Measurements from ENCODE around the gene VSIG10. TPM values are rescaled to one million over a fixed set of nuclear protein-coding genes. Genes with fewer than 3 reads are reported as not detected.
A peak's percentile ranks its signal among the peaks of the same experiment; 100 is the strongest.

VSIG10 gene
- total and polyA plus RNA-seq, 2 of the 13 experiments (the other 11 are each of a cell fraction or from before 2014, with no cell fraction given), result 25.6 to 42.5 TPM

DNA sequence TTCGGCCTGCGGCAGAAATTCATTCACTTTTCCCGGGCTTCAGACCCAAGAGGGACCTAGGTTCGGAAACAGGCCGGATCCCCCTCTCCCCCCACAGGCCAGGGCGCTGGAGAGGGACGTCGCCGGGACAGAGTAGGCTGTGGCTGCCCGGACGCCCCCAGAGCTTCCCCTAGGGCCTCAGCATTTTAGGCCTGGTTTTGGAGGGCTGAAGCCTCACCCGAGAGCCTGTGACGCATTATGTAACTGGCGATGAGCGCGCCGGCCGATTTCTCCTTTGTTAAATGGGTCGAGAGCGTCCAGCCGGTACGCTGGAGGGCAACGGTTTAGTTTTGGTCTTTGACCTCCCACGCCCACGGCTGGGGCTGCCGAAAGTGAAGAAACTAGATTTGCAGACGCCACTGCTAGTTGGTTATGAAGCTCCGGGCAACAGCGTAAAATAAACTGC lies 32.8 kb upstream of the VSIG10 start (continued):
- TF ChIP-seq ZNF670 (CRISPR knock-in tag; IDR thresholded peaks at IDR 0.05; ENCODE audit: borderline replicate concordance), result 0 out of 2 replicates have a peak, but pooled peaks have one; percentile 3
- no peak for TF ChIP-seq ZNF282 (IDR thresholded peaks at IDR 0.05; ENCODE audit: partially characterized antibody)
- TF ChIP-seq MTF1 (CRISPR knock-in tag; IDR thresholded peaks at IDR 0.05), result 0 out of 2 replicates have a peak, but pooled peaks have one; percentile 39
- TF ChIP-seq ZNF558 (CRISPR knock-in tag; IDR thresholded peaks at IDR 0.05; ENCODE audit: borderline replicate concordance), result peak; percentile 68; the same call in 1 of the 2 replicates
- TF ChIP-seq, protein P1, sequence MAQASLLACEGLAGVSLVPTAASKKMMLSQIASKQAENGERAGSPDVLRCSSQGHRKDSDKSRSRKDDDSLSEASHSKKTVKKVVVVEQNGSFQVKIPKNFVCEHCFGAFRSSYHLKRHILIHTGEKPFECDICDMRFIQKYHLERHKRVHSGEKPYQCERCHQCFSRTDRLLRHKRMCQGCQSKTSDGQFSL (CRISPR knock-in tag; IDR thresholded peaks at IDR 0.05), result 0 out of 2 replicates have a peak, but pooled peaks have one; percentile 46
- no peak for TF ChIP-seq MAFG (CRISPR knock-in tag; IDR thresholded peaks at IDR 0.05)

- ATAC-seq (peak; percentile 93), DNase-seq (ENCODE audit: low spot score) (peak; percentile 88), FAIRE-seq (no peak)
- H3K27ac ChIP-seq (ENCODE audit: extremely low read length, insufficient read depth, low read length), result peak within 1 kb of the TSS; percentile 96
- peak within 1 kb of the TSS; percentile 90 for H3K9ac ChIP-seq (ENCODE audit: insufficient read depth, low read depth, low read length)
- H2AFZ ChIP-seq (ENCODE audit: low read length), result no peak within 1 kb of the TSS
- H3K36me3 ChIP-seq (replicated peaks in 1 of 2; ENCODE audit: control insufficient read depth in 1 of 2, insufficient read depth in 2 of 2, low read length in 2 of 2), result peaks cover 9 to 23% of the 10 kb centered on the region in 2 experiments
- ChIA-PET POLR2A (interaction anchor here (1.1 to 9.3 kb wide), 12 partner anchors 10 to 240 kb away, joined by 3 to 126 read pairs (median 8); partner anchors contain the start of genes SUDS3, TAOK3 and VSIG10), CTCF (ENCODE audit: low intra/inter-chr PET ratio, low total read pairs) (no interaction called here)
- peaks cover 24% of the 10 kb centered on the region for H4K20me1 ChIP-seq (ENCODE audit: insufficient read depth, low read length)
- 3% methylated on average over 16 of the region's 70 CpGs for WGBS (ENCODE audit: low lambda C conversion rate)
- H3K79me2 ChIP-seq (ENCODE audit: insufficient read depth, low read length), result peaks cover 57% of the 10 kb centered on the region
- no peaks in the 10 kb centered on the region for H3K27me3 ChIP-seq (ENCODE audit: control insufficient read depth in 1 of 2, insufficient read depth in 2 of 2, low read length in 2 of 2)
- peaks cover 78% of the 10 kb centered on the region for H3K4me1 ChIP-seq (ENCODE audit: insufficient read depth, low read length)
- intact Hi-C loops (cut with micrococcal nuclease; ENCODE audit: unreplicated experiment) (loop anchor here (5.0 kb wide), 1 partner anchor 236 kb away; the partner anchor contains the start of gene TAOK3), in situ Hi-C loops (cut with HindIII; ENCODE audit: extremely low pct_ligation_motif_present, low pct_unique_long_range_greater_than_20kb) (no loop called here)
- peak within 1 kb of the TSS; percentile 91 to 97 (median 92) for H3K4me3 ChIP-seq (replicated peaks in 1 of 3; ENCODE audit: insufficient read depth in 1 of 3, low read depth in 2 of 3, low read length in 3 of 3)
- H3K4me2 ChIP-seq (ENCODE audit: low read depth, low read length), result peak within 1 kb of the TSS; percentile 90
- BruUV-seq (replicated peaks), result no TSS peak
- no peaks in the 10 kb centered on the region for H3K9me3 ChIP-seq (ENCODE audit: low read length)
- TF ChIP-seq ZNF678 (CRISPR knock-in tag; IDR thresholded peaks at IDR 0.05), result peak; percentile 96; the same call in 1 of the 2 replicates
- peak; percentile 83 for TF ChIP-seq REPIN1 (CRISPR knock-in tag; IDR thresholded peaks at IDR 0.05; ENCODE audit: borderline replicate concordance, low read depth)
- TF ChIP-seq ZMYM4 (CRISPR knock-in tag; IDR thresholded peaks at IDR 0.05), result peak; percentile 92
- TF ChIP-seq MYNN (CRISPR knock-in tag; IDR thresholded peaks at IDR 0.05; ENCODE audit: low read depth), result no peak
- TF ChIP-seq ZSCAN31 (CRISPR knock-in tag; IDR thresholded peaks at IDR 0.05; ENCODE audit: low read depth), result peak; percentile 86
- TF ChIP-seq, protein P2, sequence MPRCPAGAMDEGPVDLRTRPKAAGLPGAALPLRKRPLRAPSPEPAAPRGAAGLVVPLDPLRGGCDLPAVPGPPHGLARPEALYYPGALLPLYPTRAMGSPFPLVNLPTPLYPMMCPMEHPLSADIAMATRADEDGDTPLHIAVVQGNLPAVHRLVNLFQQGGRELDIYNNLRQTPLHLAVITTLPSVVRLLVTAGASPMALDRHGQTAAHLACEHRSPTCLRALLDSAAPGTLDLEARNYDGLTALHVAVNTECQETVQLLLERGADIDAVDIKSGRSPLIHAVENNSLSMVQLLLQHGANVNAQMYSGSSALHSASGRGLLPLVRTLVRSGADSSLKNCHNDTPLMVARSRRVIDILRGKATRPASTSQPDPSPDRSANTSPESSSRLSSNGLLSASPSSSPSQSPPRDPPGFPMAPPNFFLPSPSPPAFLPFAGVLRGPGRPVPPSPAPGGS (CRISPR knock-in tag; IDR thresholded peaks at IDR 0.05), result peak; percentile 69; the same call in 1 of the 2 replicates
- 0 out of 2 replicates have a peak, but pooled peaks have one; percentile 71 for TF ChIP-seq KDM4B (CRISPR knock-in tag; IDR thresholded peaks at IDR 0.05)
- peak; percentile 77 for TF ChIP-seq E2F1 (CRISPR knock-in tag; IDR thresholded peaks at IDR 0.05)
- peak; percentile 63 for TF ChIP-seq KAT8 (CRISPR knock-in tag; IDR thresholded peaks at IDR 0.05)
- peak; percentile 69 for TF ChIP-seq BHLHE40 (IDR thresholded peaks at IDR 0.05; ENCODE audit: low read length)
- no peak for TF ChIP-seq SYNCRIP (IDR thresholded peaks at IDR 0.05; ENCODE audit: insufficient read depth, low read depth, low read length)
- TF ChIP-seq SOX13 (IDR thresholded peaks at IDR 0.05), result no peak; the same call in 1 of the 2 replicates
- peak in 1 of 2 experiments; percentile 58; a peak in 2 of 4 replicates for TF ChIP-seq SOX13 (CRISPR knock-in tag; conservative IDR thresholded peaks at IDR 0.05 in 1 of 2, IDR thresholded peaks at IDR 0.05 in 1 of 2)
- TF ChIP-seq IKZF1 (IDR thresholded peaks at IDR 0.05), result no peak
- peak; percentile 88 for TF ChIP-seq ZNF329 (CRISPR knock-in tag; IDR thresholded peaks at IDR 0.05; ENCODE audit: low read depth)
Observed at GRCh38 chr12:118135788-118136558, 32.2 kb upstream of the VSIG10 start, which contains the start of gene PEBP1. TSS of gene PEBP1 (plus strand) at chr12:118136124. CDS start at chr12:118136210, 86 bp downstream.
